Sigmoid colon (tissue), 4 donors: ENCODE results near the gene ZNF775.

Experiments used
- EP300 ChIP-seq, 4 donors: sonication (generic); formaldehyde crosslinking; IDR thresholded peaks; one replicate each; pipeline ENCODE4 v1.6.1; 2017; ENCODE audit warnings: antibody characterized with exemption in 4 of 4
- POLR2AphosphoS5 ChIP-seq, 4 donors: sonication (generic); formaldehyde crosslinking; IDR thresholded peaks; one replicate each; pipeline ENCODE4 v1.6.1; 2017; ENCODE audit warnings: antibody characterized with exemption in 4 of 4
- TF ChIP-seq, protein P1 (sequence below), 4 experiments: fragments of 450-650 bp in 3 of 4; fragments of 200-600 bp in 1 of 4; IDR thresholded peaks; one replicate each; pipeline ENCODE4 v1.5.1; 2016 to 2019; ENCODE audit warnings: antibody characterized with exemption in 4 of 4, mild to moderate bottlenecking in 3 of 4, moderate library complexity in 2 of 4

GRCh38 chr7:150365673-150366398 is 13.3 kb upstream of the ZNF775 start:
- TF ChIP-seq, protein P1, sequence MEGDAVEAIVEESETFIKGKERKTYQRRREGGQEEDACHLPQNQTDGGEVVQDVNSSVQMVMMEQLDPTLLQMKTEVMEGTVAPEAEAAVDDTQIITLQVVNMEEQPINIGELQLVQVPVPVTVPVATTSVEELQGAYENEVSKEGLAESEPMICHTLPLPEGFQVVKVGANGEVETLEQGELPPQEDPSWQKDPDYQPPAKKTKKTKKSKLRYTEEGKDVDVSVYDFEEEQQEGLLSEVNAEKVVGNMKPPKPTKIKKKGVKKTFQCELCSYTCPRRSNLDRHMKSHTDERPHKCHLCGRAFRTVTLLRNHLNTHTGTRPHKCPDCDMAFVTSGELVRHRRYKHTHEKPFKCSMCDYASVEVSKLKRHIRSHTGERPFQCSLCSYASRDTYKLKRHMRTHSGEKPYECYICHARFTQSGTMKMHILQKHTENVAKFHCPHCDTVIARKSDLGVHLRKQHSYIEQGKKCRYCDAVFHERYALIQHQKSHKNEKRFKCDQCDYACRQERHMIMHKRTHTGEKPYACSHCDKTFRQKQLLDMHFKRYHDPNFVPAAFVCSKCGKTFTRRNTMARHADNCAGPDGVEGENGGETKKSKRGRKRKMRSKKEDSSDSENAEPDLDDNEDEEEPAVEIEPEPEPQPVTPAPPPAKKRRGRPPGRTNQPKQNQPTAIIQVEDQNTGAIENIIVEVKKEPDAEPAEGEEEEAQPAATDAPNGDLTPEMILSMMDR (IDR thresholded peaks at IDR 0.05), result no peak
- no peak for TF ChIP-seq EP300 (IDR thresholded peaks at IDR 0.05)
- no peak for TF ChIP-seq POLR2AphosphoS5 (IDR thresholded peaks at IDR 0.05)
